Stimulated activated CD4-positive, alpha-beta T cell treated with anti-CD3 and anti-CD28 coated beads, Interleukin-15, amount 100 ng/mL, for 24 hours (primary cell): ENCODE measurements around the gene RAP1GDS1.
"Not testable (repeated sequence)": the region's sequence is repeated elsewhere in the genome, so short reads cannot be mapped to it uniquely, and the experiment has no call there.

Experiments
- DNase-seq: peaks from one replicate; pipeline ENCODE4 v3.0.0-alpha.2; 2020

Gene RAP1GDS1

DNA sequence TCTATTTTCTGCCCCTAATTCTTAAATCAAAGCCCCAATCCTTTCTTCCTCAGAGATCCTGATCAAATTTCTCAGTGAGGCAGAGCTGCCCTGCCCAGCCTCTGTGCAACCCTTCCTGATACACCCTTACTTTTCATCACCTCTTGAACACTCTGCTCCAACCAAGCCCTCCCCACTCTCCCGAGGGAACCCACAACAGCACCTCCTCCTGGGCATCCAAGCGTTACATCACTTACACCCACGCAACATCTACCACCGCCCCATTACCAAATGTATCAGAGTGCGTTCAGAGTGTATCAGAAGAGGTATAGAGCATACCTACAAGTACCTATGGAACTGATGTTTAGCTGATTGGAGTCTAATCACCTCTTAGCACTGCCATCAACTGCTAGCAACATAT lies 186.5 kb downstream of the RAP1GDS1 start:
- DNase-seq: peak; percentile 16

DNA sequence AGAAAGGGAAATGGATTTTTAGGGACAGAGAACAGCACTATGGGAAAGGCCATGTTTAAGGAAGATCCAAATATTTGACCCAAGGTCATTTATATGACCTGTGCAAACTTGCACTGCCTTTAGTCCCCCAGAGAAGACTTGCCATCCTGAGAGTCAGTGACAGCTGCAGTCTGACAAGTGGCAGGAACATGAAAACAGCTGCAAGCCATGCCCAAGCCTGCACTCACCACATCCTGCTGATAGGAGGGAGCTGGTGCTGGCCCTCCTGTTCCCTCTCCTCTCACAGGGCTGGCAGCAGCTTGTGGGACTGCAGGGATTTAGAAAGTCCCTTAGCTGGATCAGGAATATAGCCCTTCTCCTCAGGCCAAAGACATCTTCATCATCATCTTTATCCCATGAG lies 187.7 kb downstream of the RAP1GDS1 start:
- DNase-seq: peak; percentile 21

DNA sequence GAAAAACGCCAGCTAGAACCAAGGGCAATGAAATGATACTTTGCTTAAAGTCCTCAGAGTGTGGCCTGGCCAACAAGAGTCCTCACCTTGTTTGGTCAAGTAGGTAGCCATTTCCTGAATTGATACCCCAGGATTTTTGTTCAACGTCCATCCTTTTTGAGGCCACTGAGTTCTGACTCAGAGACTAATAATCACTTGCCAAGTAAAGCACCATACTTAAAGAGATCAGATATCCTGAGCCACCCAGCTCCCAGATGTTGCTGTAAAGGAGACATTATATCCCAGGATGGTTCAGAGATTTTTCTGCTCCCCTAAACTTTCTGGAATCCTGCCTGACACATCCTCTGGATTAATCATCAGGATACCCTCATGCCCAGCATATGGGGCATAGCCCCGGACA lies 190.9 kb downstream of the RAP1GDS1 start:
- no peak for DNase-seq

DNA sequence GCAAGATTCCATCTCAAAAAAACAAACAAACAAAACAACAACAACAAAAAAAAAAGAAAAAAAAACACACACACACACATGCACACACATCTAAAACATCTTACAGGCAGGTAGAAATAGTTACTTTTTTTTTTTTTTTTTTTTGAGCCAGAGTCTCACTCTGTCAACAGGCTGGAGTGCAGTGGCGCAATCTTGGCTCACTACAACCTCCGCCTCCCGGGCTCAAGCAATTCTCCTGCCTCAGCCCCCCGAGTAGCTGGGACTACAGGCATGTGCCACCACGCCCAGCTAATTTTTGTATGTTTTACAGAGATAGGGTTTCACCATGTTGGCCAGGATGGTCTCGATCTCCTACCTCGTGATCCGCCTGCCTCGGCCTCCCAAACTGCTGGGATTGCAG lies 196.2 kb downstream of the RAP1GDS1 start:
- not testable (repeated sequence) for DNase-seq

DNA sequence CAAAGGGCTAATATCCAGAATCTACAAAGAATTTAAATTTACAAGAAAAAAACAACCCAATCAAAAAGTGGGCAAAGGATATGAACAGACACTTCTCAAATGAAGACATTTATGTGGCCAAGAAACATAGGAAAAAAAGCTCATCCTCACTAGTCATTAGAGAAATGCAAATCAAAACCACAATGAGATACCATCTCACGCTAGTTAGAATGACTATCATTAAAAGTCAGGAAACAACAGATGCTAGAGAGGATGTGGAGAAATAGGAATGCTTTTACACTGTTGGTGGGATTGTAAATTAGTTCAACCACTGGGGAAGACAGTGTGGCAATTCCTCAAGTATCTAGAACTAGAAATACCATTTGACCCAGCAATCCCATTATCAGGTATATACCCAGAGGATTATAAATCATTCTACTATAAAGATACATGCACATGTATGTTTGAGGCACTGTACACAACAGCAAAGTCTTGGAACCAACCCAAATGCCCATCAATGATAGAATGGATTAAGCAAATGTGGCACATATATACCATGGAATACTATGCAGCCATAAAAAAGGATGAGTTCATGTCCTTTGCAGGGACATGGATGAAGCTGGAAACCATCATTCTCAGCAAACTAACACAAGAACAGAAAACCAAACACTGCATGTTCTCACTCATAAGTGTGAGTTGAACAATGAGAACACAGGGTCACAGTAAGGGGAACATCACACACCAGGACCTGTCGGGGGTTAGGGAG lies 200.1 kb downstream of the RAP1GDS1 start:
- not testable (repeated sequence) for DNase-seq

DNA sequence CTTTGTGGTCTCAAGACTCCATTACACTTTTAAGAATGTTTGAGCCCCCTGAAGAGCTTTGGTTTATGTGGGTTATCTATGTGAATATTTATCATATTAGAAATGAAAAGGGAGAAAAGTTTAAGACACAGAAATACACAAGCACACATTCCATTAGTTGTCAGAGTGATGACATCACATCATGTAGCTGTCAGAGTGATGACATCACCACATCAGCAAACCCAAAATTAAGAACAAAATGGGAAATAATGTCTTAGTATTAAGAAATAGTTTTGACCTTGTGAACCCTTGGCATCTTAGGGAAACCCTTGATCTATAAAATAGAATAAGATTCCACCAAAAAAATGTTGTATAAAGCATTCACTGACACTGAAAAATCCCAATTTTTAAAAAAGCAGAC lies 201.3 kb downstream of the RAP1GDS1 start:
- DNase-seq: no peak

DNA sequence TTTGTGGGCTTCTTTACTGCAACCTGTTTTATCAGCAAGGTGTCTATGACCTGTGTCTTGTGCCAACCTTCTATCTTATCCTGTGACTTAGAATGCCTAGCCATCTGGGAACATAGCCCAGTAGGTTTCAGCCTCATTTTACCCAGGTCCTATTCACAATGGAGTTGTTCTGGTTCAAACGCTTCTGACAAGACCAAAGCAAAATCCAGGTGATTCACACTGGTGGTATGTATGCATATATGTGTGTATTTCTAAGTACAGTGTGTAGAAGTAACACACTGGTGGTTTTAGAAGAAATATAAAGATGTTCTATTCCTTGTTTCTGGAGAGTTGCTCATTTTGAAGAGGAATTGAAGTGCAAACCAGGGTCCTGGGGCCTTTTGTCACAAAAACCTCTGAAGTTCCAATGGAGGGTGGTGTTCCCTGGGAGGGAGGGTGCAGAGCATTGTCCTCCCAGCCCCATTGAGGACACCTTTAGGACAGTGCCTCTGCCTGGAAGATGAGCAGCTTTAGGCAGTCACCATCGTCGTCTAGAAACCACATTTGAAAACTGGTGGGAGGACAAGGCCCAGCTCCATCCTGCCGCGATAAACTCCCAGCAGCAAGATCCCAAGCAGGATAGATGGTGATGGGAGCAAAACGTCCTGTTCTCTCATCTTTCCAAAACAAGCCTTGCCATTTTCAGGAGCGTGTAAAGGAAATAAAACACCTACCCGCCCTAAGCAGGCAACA lies 205.8 kb downstream of the RAP1GDS1 start:
- no peak for DNase-seq

DNA sequence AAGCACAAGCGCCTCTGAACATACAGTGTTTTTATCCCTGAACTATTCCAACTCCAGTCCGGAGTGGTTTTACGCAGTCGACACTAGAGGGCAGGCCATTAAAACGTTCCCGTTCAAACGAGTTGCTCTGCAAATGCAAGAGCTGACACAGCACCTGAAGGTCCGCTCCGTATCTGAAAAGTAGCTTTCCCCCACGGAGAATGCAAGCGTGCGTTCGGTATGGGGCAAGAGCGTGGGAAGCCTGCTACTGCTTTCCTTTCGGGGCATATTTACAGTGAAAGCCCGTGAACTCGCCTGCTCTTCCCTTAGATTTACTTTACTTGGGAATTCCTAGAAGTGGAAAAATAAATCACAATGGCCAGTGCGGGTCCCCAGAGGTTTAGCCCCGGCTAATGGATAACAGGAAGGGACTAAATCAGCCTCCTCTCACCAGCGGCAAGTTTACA lies 206.5 kb downstream of the RAP1GDS1 start:
- peak; percentile 80 for DNase-seq

DNA sequence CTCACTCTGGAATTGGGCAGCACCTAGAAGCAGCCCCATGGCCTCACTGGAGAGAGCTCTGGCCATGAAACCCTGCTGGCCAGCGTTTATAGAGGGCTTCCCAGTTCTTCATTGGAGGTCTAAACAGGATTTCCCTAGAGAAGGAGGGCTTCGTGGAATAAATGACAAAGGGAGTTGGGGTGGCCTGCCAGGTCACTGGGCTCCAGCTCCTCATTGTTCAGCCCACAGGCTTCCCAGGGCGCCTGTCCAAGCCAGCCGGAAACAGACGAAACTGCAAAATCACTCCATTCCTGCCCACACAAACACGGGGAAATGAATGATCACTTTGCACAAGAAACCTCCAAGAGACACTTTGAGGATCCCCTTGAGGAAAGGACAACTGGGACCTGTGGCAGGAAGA lies 207.5 kb downstream of the RAP1GDS1 start:
- no peak for DNase-seq

DNA sequence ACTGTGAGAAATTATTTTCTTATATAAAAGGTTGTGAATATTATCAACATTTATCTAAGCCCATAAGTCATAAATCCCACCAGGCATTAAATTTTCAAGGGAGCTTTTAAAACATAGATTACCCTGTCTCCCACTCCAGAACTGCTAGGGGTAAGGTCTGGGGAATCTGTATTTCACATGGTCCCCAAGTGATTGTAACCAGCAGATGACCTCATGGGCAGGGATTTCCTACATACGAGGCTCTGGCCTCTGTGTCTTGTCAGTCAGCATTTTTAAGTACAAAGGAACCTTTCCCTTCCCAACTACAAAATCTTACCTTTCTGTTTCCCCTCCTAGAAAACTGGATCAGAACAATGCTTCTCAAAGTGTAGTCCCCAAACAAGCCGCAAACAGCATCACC lies 208.6 kb downstream of the RAP1GDS1 start:
- no peak for DNase-seq

DNA sequence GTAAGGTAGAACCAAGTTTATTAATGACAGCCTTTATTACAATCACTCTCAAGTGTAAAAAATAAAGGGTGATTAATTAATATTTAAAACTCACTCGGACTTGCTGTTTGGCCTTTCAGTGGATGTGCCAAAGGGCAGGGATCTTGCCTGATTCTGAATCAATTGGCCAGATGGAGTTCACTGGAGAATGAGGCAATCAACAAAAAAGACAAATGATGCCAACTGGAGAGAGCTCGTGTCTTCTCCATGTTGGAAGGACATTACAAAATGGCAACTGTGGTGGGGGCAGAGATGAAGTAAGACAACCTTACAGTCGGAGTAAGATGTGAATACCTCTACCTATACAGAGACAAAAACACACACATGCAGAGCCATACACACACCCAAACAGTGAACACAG lies 209.2 kb downstream of the RAP1GDS1 start:
- no peak for DNase-seq

DNA sequence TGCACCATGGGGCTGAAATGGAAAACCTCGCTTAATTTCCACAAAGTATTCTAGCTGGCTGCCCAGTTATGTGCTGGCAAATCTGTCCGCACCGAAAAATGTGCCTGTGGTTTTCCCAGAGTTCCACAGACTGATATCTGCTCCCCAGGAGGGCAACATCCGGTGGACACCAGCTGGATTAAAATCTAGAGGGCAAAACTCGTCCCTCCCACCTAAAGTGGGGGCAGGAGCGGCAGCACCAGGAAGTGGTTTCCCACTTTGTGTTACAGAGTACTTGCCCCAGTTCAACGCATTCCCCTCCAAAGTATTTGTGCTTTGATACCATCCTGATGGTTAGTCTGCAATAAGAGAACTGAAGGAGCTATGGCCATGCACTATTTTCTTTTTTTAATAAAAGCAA lies 209.6 kb downstream of the RAP1GDS1 start:
- DNase-seq: no peak

DNA sequence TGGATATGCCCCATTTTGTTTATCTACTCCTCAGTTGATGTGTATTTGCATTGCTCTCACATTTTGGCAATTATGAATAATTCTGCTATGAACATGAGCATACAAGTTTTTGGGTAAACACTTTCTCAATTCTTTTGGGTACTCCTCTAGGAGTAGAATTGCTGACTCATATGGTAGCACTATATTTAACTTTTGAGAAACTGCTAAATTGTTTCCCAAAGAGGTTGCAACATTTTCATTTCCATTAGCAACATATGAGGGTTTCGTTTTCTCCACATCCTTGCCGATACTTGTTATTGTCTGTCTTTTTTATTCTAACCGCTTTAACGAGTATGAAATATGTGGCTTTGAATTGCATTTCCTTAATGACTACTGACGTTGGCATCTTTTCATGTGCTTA lies 211.9 kb downstream of the RAP1GDS1 start:
- no peak for DNase-seq

DNA sequence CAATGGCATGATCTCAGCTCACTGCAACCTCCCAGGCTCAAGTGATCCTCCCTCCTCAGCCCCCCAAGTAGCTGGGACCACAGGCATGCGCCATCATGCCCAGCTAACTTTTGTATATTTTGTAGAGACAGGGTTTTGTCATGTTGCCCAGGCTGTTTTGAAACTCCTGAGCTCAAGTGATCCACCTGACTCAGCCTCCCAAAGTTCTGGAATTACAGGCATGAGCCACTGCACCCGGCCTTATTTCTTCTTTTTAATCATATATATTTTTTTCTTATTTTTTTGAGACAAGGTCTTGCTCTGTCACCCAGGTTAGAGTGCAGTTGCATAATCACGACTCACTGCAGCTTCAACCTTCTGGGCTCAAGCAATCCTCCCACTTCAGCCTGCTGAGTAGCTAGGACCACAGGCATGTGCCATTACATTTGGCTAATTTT lies 213.2 kb downstream of the RAP1GDS1 start:
- DNase-seq: peak; percentile 18

DNA sequence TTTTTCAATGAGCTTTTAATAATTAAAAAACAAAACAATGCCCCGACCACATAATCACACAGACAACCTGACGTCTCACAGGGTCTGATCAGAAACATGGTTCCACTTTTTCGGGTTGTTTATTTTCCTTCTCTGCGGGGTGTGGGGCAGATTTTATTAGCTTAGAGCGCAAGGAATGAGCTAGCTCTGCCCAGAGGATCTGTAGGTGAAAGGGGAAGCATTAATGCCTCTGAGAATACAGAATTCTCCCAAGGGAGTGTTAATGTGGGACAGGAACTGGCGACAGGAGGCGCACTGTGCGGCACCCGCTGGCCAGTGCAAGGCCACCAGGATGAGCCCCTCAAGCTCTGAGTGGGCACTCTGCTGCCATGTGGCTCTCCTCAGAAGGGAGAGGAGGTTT lies 215.7 kb downstream of the RAP1GDS1 start:
- DNase-seq: no peak

DNA sequence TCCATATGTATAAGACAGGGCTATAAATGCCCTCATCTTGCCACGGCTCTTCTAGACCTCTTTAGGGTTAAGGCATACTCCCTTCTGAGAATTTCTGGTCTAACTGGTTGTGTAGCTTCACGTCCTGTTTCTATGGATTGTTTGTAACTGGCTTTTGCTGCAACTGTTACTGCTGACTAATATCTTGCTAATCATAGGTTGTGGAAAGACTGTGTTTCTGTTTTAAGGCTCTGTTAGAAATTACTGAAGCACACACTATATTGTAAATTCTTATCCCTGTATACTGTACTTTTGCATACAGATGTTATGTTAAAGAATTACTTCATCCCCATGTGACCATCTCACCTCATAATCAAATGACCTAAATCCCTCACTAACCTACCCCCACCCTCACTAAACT lies 218.4 kb downstream of the RAP1GDS1 start:
- not testable (repeated sequence) for DNase-seq

DNA sequence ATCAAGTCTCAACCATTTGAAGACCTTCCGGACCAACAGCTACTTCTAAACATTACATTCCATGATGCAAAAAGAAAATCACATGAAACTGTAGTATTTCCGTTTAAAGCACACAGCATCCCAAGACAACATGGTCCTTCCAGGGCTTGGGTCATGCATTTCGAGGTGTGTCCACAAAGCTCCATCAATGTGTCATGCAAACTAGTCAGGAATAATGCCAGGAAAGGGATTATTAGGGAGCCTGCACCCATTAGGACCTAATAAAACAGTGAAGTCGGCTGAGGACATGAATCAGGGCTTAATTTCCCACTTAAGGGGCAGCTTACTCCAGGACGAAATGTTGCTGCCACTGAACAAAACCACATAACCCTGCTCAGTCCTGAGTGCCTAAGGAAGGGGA lies 219.4 kb downstream of the RAP1GDS1 start:
- DNase-seq: no peak

DNA sequence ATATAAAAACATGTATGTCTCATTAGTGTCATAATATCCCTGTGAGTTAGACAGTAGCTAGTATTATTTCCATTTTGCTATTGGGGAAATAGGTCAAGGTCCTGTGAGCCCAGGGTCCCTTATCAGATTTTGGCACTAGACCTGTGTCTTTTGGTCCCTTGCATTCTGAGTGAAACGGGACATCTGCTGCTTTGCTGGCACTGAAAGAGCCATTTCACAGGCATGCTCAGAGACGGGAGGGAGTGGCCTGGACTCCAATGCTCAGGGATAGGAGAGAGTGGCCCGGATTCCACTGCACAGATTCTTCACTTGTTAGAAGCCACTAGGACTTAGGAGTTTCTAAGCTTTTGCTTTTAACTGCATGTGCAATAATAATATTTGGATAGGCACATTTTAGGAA lies 220.0 kb downstream of the RAP1GDS1 start:
- no peak for DNase-seq

DNA sequence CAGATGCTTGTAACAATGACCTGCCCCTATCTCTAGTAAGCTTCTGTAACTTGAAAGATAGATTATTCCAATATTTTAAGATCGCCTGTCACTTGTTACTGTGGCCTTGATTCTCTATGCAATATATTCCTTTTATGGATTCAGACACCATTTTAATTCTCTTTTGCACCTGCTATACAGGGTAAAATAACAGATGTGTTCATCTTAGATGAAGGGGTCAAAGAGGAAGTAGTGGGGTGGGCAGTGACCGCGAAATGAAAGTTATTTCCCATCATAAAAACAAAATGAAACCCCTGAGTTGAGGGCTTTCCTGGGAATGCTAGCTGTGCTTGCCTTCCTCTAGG lies 221.3 kb downstream of the RAP1GDS1 start:
- DNase-seq: no peak

DNA sequence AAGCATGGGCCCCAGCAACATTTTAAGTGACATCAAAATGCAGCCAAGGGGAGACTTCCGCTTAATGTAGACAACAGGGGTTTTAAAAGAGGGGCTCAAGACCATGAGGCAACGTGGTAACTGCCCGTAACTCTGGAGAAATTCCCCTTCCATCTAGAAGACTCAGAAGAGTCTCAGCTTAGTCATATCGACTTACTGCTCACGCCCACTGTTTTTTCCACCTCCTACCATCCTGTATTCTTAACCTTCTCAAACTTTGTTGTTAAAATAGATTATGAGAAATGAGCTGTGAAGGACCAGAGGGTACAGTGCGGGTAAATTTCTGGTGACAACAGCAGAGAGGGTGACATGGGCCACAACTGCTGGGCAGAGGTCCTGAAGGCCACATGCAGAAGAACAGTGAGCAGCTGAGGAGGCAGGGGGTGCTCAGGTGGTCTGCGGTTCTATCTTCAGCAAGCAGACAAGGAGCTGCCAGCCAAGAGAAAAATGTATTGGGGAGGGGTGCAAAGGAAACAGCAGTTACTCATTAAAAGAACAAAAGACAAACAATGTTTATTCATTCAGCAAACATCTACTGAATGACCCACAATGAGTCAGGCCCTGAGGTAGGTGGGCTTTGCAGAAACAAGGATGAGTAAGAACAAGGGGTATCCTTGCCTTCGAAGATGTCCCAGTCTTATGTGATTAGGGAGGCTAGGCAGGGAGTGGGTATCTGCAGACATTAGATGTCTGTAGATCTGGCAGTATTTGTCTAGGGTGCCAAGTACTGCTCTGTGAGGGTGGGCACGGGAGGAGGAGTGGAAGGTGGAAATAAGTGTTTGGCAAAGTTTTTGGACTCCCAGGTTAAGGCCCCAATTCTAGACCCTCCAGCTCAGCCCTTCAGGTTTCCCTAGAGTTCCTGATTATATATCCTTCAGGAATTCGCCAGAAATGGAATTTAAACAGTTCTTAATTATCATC lies 221.9 kb downstream of the RAP1GDS1 start:
- peak; percentile 60 for DNase-seq

DNA sequence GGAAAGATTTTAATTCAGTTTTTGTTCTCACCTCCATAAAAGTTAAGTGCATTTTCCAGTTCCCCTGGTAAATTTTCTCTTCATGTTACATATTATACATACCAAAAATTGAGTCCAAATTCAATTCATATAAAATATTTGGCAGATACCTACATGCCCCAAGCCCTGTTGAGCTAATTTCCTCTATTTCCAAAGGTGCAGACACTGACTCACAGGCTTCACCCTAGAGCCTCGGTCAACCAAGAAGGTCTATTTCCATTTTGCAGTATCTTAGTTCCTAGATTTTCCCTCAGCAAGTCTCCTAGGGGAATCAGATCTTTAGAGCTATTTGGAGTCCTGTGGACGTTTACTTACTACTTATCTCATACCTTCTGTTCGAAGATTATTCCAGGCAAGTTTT lies 222.8 kb downstream of the RAP1GDS1 start:
- DNase-seq: no peak

DNA sequence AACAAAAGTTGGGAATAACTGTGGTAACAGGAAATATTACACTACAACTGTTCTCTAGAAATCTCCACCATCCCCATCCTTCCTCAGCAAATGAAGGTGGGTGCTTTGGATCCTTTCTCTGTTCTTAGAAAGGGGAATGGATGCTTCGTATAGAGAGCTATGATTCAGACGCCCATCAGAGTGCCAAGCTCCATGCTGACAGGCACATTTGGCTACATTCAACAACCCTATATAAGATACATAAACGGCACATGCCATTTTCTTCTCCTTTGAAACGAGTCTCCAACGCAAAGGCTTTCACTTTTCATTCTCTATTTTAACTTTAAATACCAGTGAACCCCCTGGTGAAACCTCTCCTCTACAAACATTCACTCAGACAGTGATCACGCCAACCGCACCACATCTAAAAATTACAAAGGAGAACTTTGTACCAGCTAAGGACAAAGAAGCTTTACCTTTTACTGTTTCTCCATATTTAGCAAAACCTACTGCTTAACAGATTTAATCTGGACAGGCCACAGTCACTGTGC lies 224.7 kb downstream of the RAP1GDS1 start:
- DNase-seq: peak; percentile 40

DNA sequence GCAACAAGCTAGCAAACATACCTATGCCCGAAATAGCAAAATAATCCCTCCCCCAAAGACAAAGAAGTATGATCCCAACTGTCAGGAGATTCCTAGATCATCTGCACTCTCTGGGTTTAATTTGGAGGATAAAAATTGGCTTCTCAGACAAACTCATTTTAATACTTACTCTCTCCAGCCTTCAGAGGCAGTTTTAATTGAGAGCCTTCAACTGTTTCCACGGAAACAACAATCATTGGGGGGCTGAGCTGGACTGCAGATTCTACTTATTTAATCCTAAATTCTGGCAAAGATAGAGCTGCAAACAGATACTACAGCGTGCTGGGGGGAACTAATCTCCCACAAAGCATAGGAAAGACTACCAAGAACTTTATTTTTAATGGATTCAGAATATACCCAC lies 229.1 kb downstream of the RAP1GDS1 start:
- no peak for DNase-seq
